Epidermal melanocyte (primary cell): ENCODE measurements around the gene JAM2.
"Not testable (repeated sequence)": the region's sequence is repeated elsewhere in the genome, so short reads cannot be mapped to it uniquely, and the experiment has no call there.

ENCODE experiments used
- DNase-seq: peaks from one replicate; pipeline ENCODE4 v3.0.0; 2011; ENCODE audit warnings: low spot score; ENCODE audit not compliant: insufficient read length

Gene JAM2

GRCh38 chr21:25714066-25714465 is 75.0 kb downstream of the JAM2 start:
- DNase-seq, result not testable (repeated sequence)

GRCh38 chr21:25717491-25718147 is 78.6 kb downstream of the JAM2 start:
- no peak for DNase-seq

GRCh38 chr21:25721987-25722386 is 82.9 kb downstream of the JAM2 start:
- DNase-seq, result no peak

GRCh38 chr21:25722631-25723030 is 83.6 kb downstream of the JAM2 start:
- no peak for DNase-seq

GRCh38 chr21:25732091-25732760 is 93.2 kb downstream of the JAM2 start:
- no peak for DNase-seq

GRCh38 chr21:25733859-25734653 is 95.0 kb downstream of the JAM2 start:
- no peak for DNase-seq

GRCh38 chr21:25734654-25734903 is 95.5 kb downstream of the JAM2 start:
- DNase-seq, result no peak

GRCh38 chr21:25734904-25735645 is 96.0 kb downstream of the JAM2 start, which contains the start of the genes ATP5PF and GABPA:
TSS of gene ATP5PF (minus strand) at chr21:25734904. CDS start at chr21:25729794, 5,110 bp downstream.
TSS of gene GABPA (plus strand) at chr21:25734972. CDS start at chr21:25741599, 6,627 bp downstream.
- DNase-seq, result peak; percentile 71

GRCh38 chr21:25735646-25736597 is 96.9 kb downstream of the JAM2 start:
- peak; percentile 23 for DNase-seq

GRCh38 chr21:25737421-25737820 is 98.4 kb downstream of the JAM2 start:
- DNase-seq, result no peak

GRCh38 chr21:25742900-25743299 is 103.8 kb downstream of the JAM2 start:
- no peak for DNase-seq

GRCh38 chr21:25744854-25745253 is 105.8 kb downstream of the JAM2 start:
- no peak for DNase-seq

GRCh38 chr21:25750085-25750484 is 111.0 kb downstream of the JAM2 start:
- DNase-seq, result no peak

GRCh38 chr21:25752416-25752815 is 113.4 kb downstream of the JAM2 start:
- no peak for DNase-seq

- DNase-seq, result no peak
Observed at GRCh38 chr21:25756190-25756932, 117.3 kb downstream of the JAM2 start.

- DNase-seq, result no peak
Observed at GRCh38 chr21:25757531-25757930, 118.5 kb downstream of the JAM2 start.

GRCh38 chr21:25759573-25759972 is 120.5 kb downstream of the JAM2 start:
- DNase-seq, result no peak

- DNase-seq, result no peak
Observed at GRCh38 chr21:25760061-25760460, 121.0 kb downstream of the JAM2 start.

GRCh38 chr21:25760677-25761076 is 121.6 kb downstream of the JAM2 start:
- no peak for DNase-seq

- no peak for DNase-seq
Observed at GRCh38 chr21:25764065-25764464, 125.0 kb downstream of the JAM2 start.
